ENCODE measurements around the gene POLR2B.
A peak's percentile ranks its signal among the peaks of the same experiment; 100 is the strongest.

Gene POLR2B

GRCh38 chr4:56971383-56971782 is 7.3 kb upstream of the POLR2B start:
- Histone ChIP-seq H3K27me3 (ENCODE audit: control insufficient read depth, insufficient read depth, low read length) (no peaks in the 10 kb centered on the region), H3K36me3 (ENCODE audit: control insufficient read depth, insufficient read depth, low read length) (peaks cover 14% of the 10 kb centered on the region), H3K4me1 (ENCODE audit: control insufficient read depth, insufficient read depth, low read length) (no peaks in the 10 kb centered on the region), H3K9me3 (ENCODE audit: control insufficient read depth, insufficient read depth, low read length) (no peaks in the 10 kb centered on the region), H3K9ac (ENCODE audit: low read depth, low read length) (no peak overlapping the region), H3K4me3 (ENCODE audit: low read depth, low read length) (no peak overlapping the region)

- H3K4me1 ChIP-seq (ENCODE audit: control insufficient read depth, insufficient read depth, low read length), result no peaks in the 10 kb centered on the region
- H3K36me3 ChIP-seq (ENCODE audit: control insufficient read depth, insufficient read depth, low read length), result peaks cover 14% of the 10 kb centered on the region
- no peak overlapping the region for H3K4me3 ChIP-seq (ENCODE audit: low read depth, low read length)
- no peaks in the 10 kb centered on the region for H3K9me3 ChIP-seq (ENCODE audit: control insufficient read depth, insufficient read depth, low read length)
- no peak overlapping the region for H3K9ac ChIP-seq (ENCODE audit: low read depth, low read length)
- H3K27me3 ChIP-seq (ENCODE audit: control insufficient read depth, insufficient read depth, low read length), result no peaks in the 10 kb centered on the region
These were observed 6.3 kb upstream of the POLR2B start for GRCh38 chr4:56972389-56972788.

- no peaks in the 10 kb centered on the region for H3K9me3 ChIP-seq (ENCODE audit: control insufficient read depth, insufficient read depth, low read length)
- H3K4me1 ChIP-seq (ENCODE audit: control insufficient read depth, insufficient read depth, low read length), result no peaks in the 10 kb centered on the region
- H3K9ac ChIP-seq (ENCODE audit: low read depth, low read length), result no peak overlapping the region
- H3K4me3 ChIP-seq (ENCODE audit: low read depth, low read length), result no peak overlapping the region
- H3K36me3 ChIP-seq (ENCODE audit: control insufficient read depth, insufficient read depth, low read length), result peaks cover 11% of the 10 kb centered on the region
- H3K27me3 ChIP-seq (ENCODE audit: control insufficient read depth, insufficient read depth, low read length), result no peaks in the 10 kb centered on the region
These were observed 5.9 kb upstream of the POLR2B start for GRCh38 chr4:56972809-56973208.

- no peaks in the 10 kb centered on the region for H3K9me3 ChIP-seq (ENCODE audit: control insufficient read depth, insufficient read depth, low read length)
- H3K4me1 ChIP-seq (ENCODE audit: control insufficient read depth, insufficient read depth, low read length), result no peaks in the 10 kb centered on the region
- H3K4me3 ChIP-seq (ENCODE audit: low read depth, low read length), result no peak overlapping the region
- no peaks in the 10 kb centered on the region for H3K27me3 ChIP-seq (ENCODE audit: control insufficient read depth, insufficient read depth, low read length)
- no peak overlapping the region for H3K9ac ChIP-seq (ENCODE audit: low read depth, low read length)
- peaks cover 10% of the 10 kb centered on the region for H3K36me3 ChIP-seq (ENCODE audit: control insufficient read depth, insufficient read depth, low read length)
These were observed 5.4 kb upstream of the POLR2B start for GRCh38 chr4:56973336-56973735.

- H3K27me3 ChIP-seq (ENCODE audit: control insufficient read depth, insufficient read depth, low read length), result no peaks in the 10 kb centered on the region
- H3K4me1 ChIP-seq (ENCODE audit: control insufficient read depth, insufficient read depth, low read length), result no peaks in the 10 kb centered on the region
These were observed 2.3 kb upstream of the POLR2B start for GRCh38 chr4:56976283-56976836.

DNA sequence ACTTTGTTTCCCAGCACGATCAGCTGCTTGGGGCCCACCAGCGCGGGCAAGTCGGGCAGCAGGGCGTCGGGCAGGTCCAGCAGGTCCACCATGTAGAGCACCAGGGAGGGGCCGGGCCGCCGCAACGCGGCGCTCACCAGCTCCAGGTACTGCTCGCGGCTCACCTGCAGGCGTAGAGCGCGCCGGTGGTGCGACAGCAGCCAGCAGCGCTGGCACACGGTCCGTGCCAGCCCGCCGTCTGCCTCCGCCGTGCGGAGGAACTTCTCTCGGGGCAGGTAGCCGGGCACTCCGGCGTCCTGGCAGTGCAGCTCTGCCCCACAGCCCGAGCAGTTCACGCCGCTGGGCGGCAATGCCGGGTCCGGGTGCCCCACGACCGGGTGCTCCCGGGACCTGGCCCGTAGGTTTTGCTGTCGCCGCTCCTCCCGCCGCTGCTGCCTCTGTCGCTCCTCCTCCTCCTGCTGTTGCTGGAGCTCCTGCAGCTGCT is 1.8 kb upstream of the POLR2B start:
- H3K9me3 ChIP-seq (ENCODE audit: control insufficient read depth, insufficient read depth, low read length), result no peaks in the 10 kb centered on the region
- H3K4me3 ChIP-seq (ENCODE audit: low read depth, low read length), result peak overlapping the region; percentile 81
- no peaks in the 10 kb centered on the region for H3K4me1 ChIP-seq (ENCODE audit: control insufficient read depth, insufficient read depth, low read length)
- H3K9ac ChIP-seq (ENCODE audit: low read depth, low read length), result peak overlapping the region; percentile 85
- peaks cover 7% of the 10 kb centered on the region for H3K36me3 ChIP-seq (ENCODE audit: control insufficient read depth, insufficient read depth, low read length)
- H3K27me3 ChIP-seq (ENCODE audit: control insufficient read depth, insufficient read depth, low read length), result no peaks in the 10 kb centered on the region

More at GRCh38 chr4:56976283-56976836, 2.3 kb upstream of the POLR2B start:
- Histone ChIP-seq H3K4me3 (ENCODE audit: low read depth, low read length) (peak overlapping the region; percentile 81), H3K9me3 (ENCODE audit: control insufficient read depth, insufficient read depth, low read length) (no peaks in the 10 kb centered on the region), H3K36me3 (ENCODE audit: control insufficient read depth, insufficient read depth, low read length) (peaks cover 7% of the 10 kb centered on the region), H3K9ac (ENCODE audit: low read depth, low read length) (peak overlapping the region; percentile 85)

- Histone ChIP-seq H3K36me3 (ENCODE audit: control insufficient read depth, insufficient read depth, low read length) (peaks cover 6% of the 10 kb centered on the region), H3K9ac (ENCODE audit: low read depth, low read length) (peak within 1 kb of the TSS; percentile 85), H3K4me1 (ENCODE audit: control insufficient read depth, insufficient read depth, low read length) (no peaks in the 10 kb centered on the region), H3K27me3 (ENCODE audit: control insufficient read depth, insufficient read depth, low read length) (no peaks in the 10 kb centered on the region), H3K9me3 (ENCODE audit: control insufficient read depth, insufficient read depth, low read length) (no peaks in the 10 kb centered on the region), H3K4me3 (ENCODE audit: low read depth, low read length) (peak within 1 kb of the TSS; percentile 81)
These were observed 1.2 kb upstream of the POLR2B start, which contains the start of gene NOA1 for GRCh38 chr4:56977321-56978012. Gene NOA1 (minus strand): TSS chr4:56977606. CDS start chr4:56977585, 21 bp downstream.

DNA sequence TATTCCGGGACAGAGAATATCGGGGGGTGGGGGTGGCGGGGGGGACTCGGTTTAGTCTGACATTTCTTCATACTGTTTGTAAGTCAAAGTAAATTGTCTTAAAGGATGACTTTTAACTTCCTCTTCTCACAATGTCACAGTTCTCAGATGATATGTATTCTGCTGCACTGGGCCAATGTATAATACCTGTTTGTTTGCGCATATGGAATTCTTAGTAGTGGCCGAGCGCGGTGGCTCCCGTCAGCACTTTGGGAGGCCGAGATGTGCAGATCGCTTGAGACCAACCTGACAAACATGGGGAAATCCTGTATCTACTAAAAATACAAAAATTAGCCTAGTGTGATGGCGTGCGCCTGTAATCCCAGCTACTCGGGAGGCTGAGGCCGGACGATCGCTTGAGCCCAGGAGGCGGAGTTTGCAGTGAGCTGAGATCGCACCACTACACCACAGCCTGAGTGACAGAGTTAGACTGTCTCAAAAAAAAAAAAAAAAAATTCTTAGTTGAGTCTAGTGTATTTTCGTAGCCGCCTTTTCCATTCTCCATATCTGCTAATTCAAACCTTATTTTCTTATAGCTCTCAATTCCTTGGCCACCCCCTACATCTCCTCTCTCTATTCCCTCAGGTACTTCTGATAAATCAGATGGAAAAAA is 851 bp downstream of the POLR2B start:
- Histone ChIP-seq H3K27me3 (ENCODE audit: control insufficient read depth, insufficient read depth, low read length) (no peaks in the 10 kb centered on the region), H3K4me1 (ENCODE audit: control insufficient read depth, insufficient read depth, low read length) (no peaks in the 10 kb centered on the region), H3K4me3 (ENCODE audit: low read depth, low read length) (peak overlapping the region; percentile 81), H3K36me3 (ENCODE audit: control insufficient read depth, insufficient read depth, low read length) (no peaks in the 10 kb centered on the region), H3K9ac (ENCODE audit: low read depth, low read length) (peak overlapping the region; percentile 84), H3K9me3 (ENCODE audit: control insufficient read depth, insufficient read depth, low read length) (no peaks in the 10 kb centered on the region)

DNA sequence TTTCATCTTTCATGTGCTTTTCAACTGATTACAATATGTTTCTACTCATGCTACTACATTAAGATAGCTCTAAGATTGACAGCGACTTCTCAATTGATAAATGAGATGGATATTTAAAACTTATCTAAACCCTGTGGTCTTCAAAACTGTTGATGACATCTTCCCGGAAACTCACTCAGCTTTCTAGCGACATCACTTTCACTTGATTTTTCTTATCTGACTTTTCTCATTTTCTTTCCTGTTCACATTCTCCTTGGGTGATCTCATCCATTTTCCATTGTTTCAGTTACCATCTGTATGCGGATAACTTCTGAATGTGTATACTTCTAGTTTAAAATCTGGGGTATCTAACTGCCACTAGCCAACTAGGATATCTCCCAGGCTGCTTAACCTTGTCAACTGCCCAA is 3.1 kb downstream of the POLR2B start:
- H3K4me1 ChIP-seq (ENCODE audit: control insufficient read depth, insufficient read depth, low read length), result no peaks in the 10 kb centered on the region
- no peaks in the 10 kb centered on the region for H3K27me3 ChIP-seq (ENCODE audit: control insufficient read depth, insufficient read depth, low read length)
- H3K9me3 ChIP-seq (ENCODE audit: control insufficient read depth, insufficient read depth, low read length), result no peaks in the 10 kb centered on the region
- no peak overlapping the region for H3K9ac ChIP-seq (ENCODE audit: low read depth, low read length)
- no peaks in the 10 kb centered on the region for H3K36me3 ChIP-seq (ENCODE audit: control insufficient read depth, insufficient read depth, low read length)
- H3K4me3 ChIP-seq (ENCODE audit: low read depth, low read length), result no peak overlapping the region

DNA sequence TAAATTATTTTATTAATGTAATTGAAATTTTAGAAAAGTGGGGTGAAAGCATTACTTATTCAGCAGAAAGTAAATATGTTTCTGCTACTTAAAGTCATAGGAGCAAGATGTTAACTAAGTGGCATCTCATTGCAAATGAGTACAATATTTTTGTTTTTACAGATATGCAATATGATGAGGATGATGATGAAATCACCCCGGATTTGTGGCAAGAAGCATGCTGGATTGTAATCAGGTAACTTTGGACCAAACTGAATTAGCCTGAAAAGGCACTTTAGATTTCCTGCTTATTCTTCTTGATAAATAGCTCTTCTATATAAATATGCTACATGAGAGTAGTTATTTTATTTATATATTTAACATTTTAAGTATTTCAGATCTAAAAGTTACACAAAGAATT is 7.5 kb downstream of the POLR2B start:
- Histone ChIP-seq H3K9ac (ENCODE audit: low read depth, low read length) (no peak overlapping the region), H3K4me1 (ENCODE audit: control insufficient read depth, insufficient read depth, low read length) (no peaks in the 10 kb centered on the region), H3K9me3 (ENCODE audit: control insufficient read depth, insufficient read depth, low read length) (no peaks in the 10 kb centered on the region), H3K36me3 (ENCODE audit: control insufficient read depth, insufficient read depth, low read length) (peaks cover 8% of the 10 kb centered on the region), H3K4me3 (ENCODE audit: low read depth, low read length) (no peak overlapping the region), H3K27me3 (ENCODE audit: control insufficient read depth, insufficient read depth, low read length) (no peaks in the 10 kb centered on the region)

DNA sequence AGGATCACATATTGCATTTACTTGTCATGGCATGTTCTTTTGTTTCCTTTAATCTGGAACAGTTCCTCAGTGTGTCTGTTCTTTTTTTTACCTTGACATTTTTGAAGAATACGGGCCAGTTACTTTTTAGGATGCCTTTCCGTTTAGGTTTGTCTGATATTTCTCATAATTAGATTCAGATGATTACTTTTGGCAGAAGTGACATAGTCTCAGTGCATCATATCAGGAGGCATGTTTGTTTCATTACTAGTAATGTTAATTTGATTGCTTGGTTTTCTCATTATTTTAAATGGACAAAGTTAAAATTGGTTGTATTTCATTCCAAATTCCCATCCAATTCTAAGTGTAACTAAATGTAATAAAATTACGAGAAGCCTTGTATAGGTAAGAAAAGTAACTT is 8.3 kb downstream of the POLR2B start:
- no peaks in the 10 kb centered on the region for H3K27me3 ChIP-seq (ENCODE audit: control insufficient read depth, insufficient read depth, low read length)
- H3K36me3 ChIP-seq (ENCODE audit: control insufficient read depth, insufficient read depth, low read length), result peaks cover 8% of the 10 kb centered on the region
- H3K4me3 ChIP-seq (ENCODE audit: low read depth, low read length), result no peak overlapping the region
- no peak overlapping the region for H3K9ac ChIP-seq (ENCODE audit: low read depth, low read length)
- no peaks in the 10 kb centered on the region for H3K9me3 ChIP-seq (ENCODE audit: control insufficient read depth, insufficient read depth, low read length)
- no peaks in the 10 kb centered on the region for H3K4me1 ChIP-seq (ENCODE audit: control insufficient read depth, insufficient read depth, low read length)

Measured in iPS-15b (cell line).